ENCODE data around the gene PLIN3.
"Not testable (repeated sequence)": the region's sequence is repeated elsewhere in the genome, so short reads cannot be mapped to it uniquely, and the experiment has no call there.

The PLIN3 gene

DNA sequence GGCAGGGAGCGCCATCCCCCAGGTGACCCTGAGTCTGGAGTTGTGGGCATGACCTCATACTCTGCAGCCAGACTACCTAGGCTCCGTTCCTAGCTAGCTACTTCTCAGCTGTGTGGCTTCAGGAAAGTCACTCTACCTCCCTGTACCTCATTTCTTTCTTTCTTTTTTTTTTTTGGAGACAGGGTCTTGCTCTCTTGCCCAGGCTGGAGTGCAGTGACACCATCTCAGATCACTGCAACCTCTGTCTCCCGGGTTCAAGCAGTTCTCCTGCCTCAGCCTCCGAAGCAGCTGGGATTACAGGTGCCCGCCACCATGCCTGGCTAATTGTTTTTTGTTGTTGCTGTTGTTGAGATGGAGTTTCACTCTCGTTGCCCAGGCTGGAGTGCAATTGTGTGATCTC, 15.0 kb downstream of the PLIN3 start:
- DNase-seq (ENCODE audit: low spot score) = no peak
- in situ Hi-C loops (cut with MboI; ENCODE audit: low pct_unique_long_range_greater_than_20kb, low sequenced_read_pairs, unreplicated experiment) = no loop called here
- no peak for TF ChIP-seq CTCF (IDR thresholded peaks at IDR 0.05; ENCODE audit: extremely low read depth, insufficient read depth, missing control alignments)

DNA sequence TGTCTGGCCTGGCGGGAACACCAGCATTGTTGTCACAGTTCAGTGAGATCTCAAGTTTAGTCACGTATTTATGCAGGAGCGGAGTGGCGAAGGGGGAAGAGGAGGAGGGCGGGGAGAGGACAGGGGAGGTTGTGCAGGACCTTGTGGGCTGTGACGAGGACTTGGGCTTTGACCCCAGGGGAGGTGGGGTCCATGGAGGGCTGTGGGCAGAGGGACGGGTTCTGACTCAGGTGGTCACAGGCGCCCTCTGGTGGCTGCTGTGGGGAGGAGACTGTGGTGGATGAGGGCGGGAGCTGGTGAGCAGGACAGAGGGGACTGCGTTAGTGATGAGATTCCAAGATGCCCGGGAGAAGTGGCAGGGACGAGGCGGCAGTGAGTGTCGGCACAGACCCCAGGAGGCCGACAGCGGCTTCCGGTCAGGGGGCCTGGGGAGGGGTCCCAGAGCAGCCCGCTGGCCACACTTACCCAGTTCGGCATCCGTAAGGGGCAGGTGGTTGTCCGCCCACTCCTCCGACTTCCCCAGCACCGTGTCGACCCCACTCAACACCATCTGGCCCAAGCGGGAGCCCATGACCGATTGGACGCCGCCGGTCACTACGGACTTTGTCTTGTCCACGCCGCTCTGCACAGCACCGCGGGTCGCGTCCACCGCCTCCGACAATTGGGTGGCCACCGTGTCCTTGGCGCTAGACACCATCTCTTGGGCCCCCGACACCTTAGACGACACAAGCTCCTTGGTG, 15.7 kb downstream of the PLIN3 start:
- in situ Hi-C loops (cut with MboI; ENCODE audit: low pct_unique_long_range_greater_than_20kb, low sequenced_read_pairs, unreplicated experiment) = no loop called here
- peak; percentile 88 for TF ChIP-seq CTCF (IDR thresholded peaks at IDR 0.05; ENCODE audit: extremely low read depth, insufficient read depth, missing control alignments)
- peak; percentile 82 for DNase-seq (ENCODE audit: low spot score)

GRCh38 chr19:4849019-4849418, 18.4 kb downstream of the PLIN3 start:
- TF ChIP-seq CTCF (IDR thresholded peaks at IDR 0.05; ENCODE audit: extremely low read depth, insufficient read depth, missing control alignments) = no peak
- in situ Hi-C loops (cut with MboI; ENCODE audit: low pct_unique_long_range_greater_than_20kb, low sequenced_read_pairs, unreplicated experiment) = no loop called here
- DNase-seq (ENCODE audit: low spot score) = no peak

GRCh38 chr19:4847190-4847973, 20.1 kb downstream of the PLIN3 start:
- no peak for TF ChIP-seq CTCF (IDR thresholded peaks at IDR 0.05; ENCODE audit: extremely low read depth, insufficient read depth, missing control alignments)
- no peak for DNase-seq (ENCODE audit: low spot score)
- in situ Hi-C loops (cut with MboI; ENCODE audit: low pct_unique_long_range_greater_than_20kb, low sequenced_read_pairs, unreplicated experiment) = no loop called here

- in situ Hi-C loops (cut with MboI; ENCODE audit: low pct_unique_long_range_greater_than_20kb, low sequenced_read_pairs, unreplicated experiment); DNase-seq (ENCODE audit: low spot score): not testable (repeated sequence)
These were observed 21.5 kb downstream of the PLIN3 start for GRCh38 chr19:4845975-4846374.

GRCh38 chr19:4844348-4845179, 22.9 kb downstream of the PLIN3 start:
- no peak for DNase-seq (ENCODE audit: low spot score)
- in situ Hi-C loops (cut with MboI; ENCODE audit: low pct_unique_long_range_greater_than_20kb, low sequenced_read_pairs, unreplicated experiment) = no loop called here
- TF ChIP-seq CTCF (IDR thresholded peaks at IDR 0.05; ENCODE audit: extremely low read depth, insufficient read depth, missing control alignments) = no peak
